KOPT-K1 (cell line): ENCODE data around the gene DSG1.
"Not testable (repeated sequence)": the region's sequence is repeated elsewhere in the genome, so short reads cannot be mapped to it uniquely, and the experiment has no call there.

ENCODE experiments used
- H3K27ac ChIP-seq: fragments of 200-600 bp; sonication (generic); 2 replicates; pipeline ENCODE4 v1.5.1; 2016; ENCODE audit warnings: antibody characterized with exemption, mild to moderate bottlenecking, low read depth, low read length; ENCODE audit not compliant: poor library complexity, severe bottlenecking
- H3K36me3 ChIP-seq: fragments of 200-600 bp; sonication (generic); 2 replicates; pipeline ENCODE4 v1.5.1; 2017; ENCODE audit warnings: antibody characterized with exemption, mild to moderate bottlenecking, low read length, moderate library complexity; ENCODE audit not compliant: insufficient read depth
- H3K9me3 ChIP-seq: fragments of 200-600 bp; sonication (generic); 2 replicates; pipeline ENCODE4 v1.5.1; 2017; ENCODE audit warnings: antibody characterized with exemption, low read length, mild to moderate bottlenecking; ENCODE audit not compliant: insufficient read depth, poor library complexity, severe bottlenecking

Gene DSG1

DNA sequence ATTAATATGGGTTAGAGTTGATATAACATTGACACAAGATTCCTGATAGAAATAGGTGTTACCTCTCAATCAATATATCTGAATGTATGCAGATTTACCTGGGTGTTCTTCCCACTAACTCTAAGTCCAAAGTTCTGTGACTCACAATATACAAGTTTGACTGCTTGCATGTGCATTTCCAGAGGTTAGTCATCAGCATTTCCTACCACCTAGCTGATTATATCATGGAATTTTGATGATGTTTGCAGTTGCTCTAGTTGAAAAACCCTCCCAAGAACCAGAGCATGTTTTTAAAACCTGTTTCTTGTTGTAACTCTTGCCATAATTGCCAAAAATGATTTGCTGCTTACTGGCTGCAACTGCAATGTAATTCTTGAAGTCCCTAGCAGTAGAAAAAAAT, 15.0 kb upstream of the DSG1 start:
- Histone ChIP-seq H3K9me3 (no peaks in the 10 kb centered on the region), H3K27ac (no peak overlapping the region), H3K36me3 (no peaks in the 10 kb centered on the region)

- Histone ChIP-seq H3K27ac (no peak overlapping the region), H3K9me3 (no peaks in the 10 kb centered on the region), H3K36me3 (no peaks in the 10 kb centered on the region)
Observed at GRCh38 chr18:31303771-31304170, 14.2 kb upstream of the DSG1 start.

DNA sequence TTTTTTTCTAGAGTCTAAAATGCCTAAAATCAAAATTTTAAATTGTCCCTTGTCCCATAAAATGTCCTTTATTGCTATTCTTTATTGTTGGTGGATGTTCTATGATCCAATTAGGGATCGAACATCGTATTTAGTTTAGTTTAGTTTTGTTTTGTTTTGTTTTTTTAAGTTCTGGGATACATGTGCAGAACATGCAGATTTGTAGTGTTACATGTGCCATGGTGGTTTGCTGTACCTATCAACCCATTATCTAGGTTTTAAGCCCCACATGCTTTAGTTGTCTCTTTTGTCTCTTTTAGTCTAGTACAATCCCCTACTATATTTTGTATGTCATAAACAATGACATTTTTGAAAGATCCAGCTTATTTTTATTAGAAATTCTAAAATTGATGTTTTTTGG, 8.8 kb upstream of the DSG1 start:
- Histone ChIP-seq H3K27ac (no peak overlapping the region), H3K36me3 (no peaks in the 10 kb centered on the region), H3K9me3 (no peaks in the 10 kb centered on the region)

- H3K27ac ChIP-seq, result no peak overlapping the region
- H3K36me3 ChIP-seq, result no peaks in the 10 kb centered on the region
Observed at GRCh38 chr18:31316974-31317373, 986 bp upstream of the DSG1 start.

DNA sequence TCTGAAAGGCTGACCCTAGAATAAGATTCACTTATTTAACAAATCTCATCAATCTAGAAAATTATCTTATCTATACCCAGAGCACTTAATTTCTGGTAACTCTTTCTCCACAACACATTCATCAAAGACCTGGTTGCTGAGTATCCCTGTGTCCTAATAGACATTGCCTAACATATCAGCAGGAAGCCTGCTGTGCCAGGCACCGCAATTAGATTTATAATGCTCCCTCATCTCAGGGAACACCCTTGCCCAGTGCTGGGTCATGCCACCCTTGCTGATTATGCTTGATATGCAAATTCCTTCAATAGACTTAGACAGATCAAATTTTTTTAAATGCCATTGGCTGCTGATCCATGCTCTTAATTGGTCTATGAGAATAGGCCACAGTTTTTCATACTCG, 3.8 kb downstream of the DSG1 start:
- Histone ChIP-seq H3K27ac (no peak overlapping the region), H3K9me3 (no peaks in the 10 kb centered on the region), H3K36me3 (no peaks in the 10 kb centered on the region)

More at GRCh38 chr18:31316974-31317373, 986 bp upstream of the DSG1 start:
- H3K9me3 ChIP-seq, result no peaks in the 10 kb centered on the region

- H3K36me3 ChIP-seq, result no peaks in the 10 kb centered on the region
- H3K27ac ChIP-seq, result no peak overlapping the region
- H3K9me3 ChIP-seq, result no peaks in the 10 kb centered on the region
Observed at GRCh38 chr18:31325051-31325450, 7.1 kb downstream of the DSG1 start.

GRCh38 chr18:31329787-31330438, 12.0 kb downstream of the DSG1 start:
- Histone ChIP-seq H3K9me3 (no peaks in the 10 kb centered on the region), H3K36me3 (no peaks in the 10 kb centered on the region)

GRCh38 chr18:31343454-31343853, 25.5 kb downstream of the DSG1 start:
- no peaks in the 10 kb centered on the region for H3K36me3 ChIP-seq
- H3K9me3 ChIP-seq, result no peaks in the 10 kb centered on the region
- H3K27ac ChIP-seq, result no peak overlapping the region

More at GRCh38 chr18:31329787-31330438, 12.0 kb downstream of the DSG1 start:
- no peak overlapping the region for H3K27ac ChIP-seq

- not testable (repeated sequence) for H3K36me3 ChIP-seq, H3K9me3 ChIP-seq, H3K27ac ChIP-seq
Observed at GRCh38 chr18:31353336-31353735, 35.4 kb downstream of the DSG1 start.

DNA sequence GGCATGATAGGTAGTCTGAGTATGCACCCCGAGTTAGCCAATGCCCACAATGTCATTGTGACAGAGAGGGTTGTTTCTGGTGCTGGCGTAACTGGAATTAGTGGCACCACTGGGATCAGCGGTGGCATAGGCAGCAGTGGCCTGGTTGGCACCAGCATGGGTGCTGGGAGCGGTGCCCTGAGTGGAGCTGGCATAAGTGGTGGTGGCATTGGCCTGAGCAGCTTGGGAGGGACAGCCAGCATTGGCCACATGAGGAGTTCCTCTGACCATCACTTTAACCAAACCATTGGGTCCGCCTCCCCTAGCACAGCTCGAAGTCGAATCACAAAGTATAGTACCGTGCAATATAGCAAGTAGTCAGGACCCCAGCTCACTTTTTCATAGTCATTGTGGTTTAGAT, 37.0 kb downstream of the DSG1 start:
- H3K27ac ChIP-seq, result no peak overlapping the region
- peaks cover 7% of the 10 kb centered on the region for H3K9me3 ChIP-seq
- H3K36me3 ChIP-seq, result no peaks in the 10 kb centered on the region

DNA sequence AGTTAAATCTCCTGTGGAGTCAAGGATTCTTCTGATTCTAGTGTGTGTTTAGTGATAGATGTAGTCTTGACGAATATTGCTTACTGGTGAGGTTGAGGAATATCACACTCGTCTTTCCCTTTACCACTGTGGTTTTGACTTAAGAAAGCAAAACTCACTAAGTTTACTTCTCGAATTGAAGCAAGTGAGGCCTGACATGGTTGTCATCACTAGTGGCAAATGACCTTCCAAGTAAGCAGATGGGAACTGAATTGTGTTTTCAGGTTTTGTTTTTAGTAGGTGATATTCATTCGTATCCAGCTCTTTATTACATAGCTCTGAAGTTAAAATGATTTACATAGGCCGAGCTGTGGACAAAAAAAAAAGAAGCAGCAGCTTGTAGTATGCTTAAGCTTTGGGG, 38.1 kb downstream of the DSG1 start:
- H3K27ac ChIP-seq, result no peak overlapping the region

DNA sequence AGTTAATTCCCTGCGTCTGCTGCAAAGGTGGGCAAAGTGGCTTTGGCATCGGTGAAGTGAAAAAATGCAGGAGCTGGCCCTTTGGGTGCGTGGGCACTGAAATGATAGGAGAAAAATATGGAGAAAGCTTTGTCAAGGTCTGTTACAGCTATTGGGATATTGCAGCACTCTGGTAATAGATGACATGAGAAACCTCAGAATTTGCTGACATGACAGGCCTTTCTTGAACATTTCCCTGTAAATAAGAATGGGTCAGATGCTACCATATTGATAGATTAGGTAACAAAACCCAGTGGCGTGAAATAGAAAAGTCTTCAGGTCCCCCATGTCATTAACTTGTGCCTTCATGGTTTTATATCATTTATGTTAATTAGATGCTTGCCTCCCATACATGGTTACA, 46.2 kb downstream of the DSG1 start:
- Histone ChIP-seq H3K9me3 (no peaks in the 10 kb centered on the region), H3K27ac (no peak overlapping the region), H3K36me3 (no peaks in the 10 kb centered on the region)

More for the DNA sequence above, 38.1 kb downstream of the DSG1 start:
- no peaks in the 10 kb centered on the region for H3K36me3 ChIP-seq
- peaks cover 7% of the 10 kb centered on the region for H3K9me3 ChIP-seq

DNA sequence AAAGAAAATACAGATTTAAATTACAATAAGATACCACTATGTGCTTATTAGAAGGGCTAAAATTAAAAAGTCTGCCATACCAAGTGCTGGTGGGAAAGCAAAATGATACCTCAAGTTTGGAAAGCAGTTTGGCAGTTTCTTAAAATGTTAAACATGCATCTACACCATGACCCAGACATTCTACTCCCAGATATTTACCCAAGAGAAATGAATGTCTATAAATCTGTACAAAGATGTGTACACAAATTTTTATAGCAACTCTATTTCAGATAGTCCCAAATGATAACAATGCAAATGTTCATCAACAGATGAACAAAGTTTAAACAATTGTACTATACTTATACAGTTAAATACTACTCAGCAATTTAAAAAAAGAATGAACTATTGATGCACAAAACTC, 51.5 kb downstream of the DSG1 start:
- Histone ChIP-seq H3K36me3 (no peaks in the 10 kb centered on the region), H3K27ac (no peak overlapping the region), H3K9me3 (no peaks in the 10 kb centered on the region)

DNA sequence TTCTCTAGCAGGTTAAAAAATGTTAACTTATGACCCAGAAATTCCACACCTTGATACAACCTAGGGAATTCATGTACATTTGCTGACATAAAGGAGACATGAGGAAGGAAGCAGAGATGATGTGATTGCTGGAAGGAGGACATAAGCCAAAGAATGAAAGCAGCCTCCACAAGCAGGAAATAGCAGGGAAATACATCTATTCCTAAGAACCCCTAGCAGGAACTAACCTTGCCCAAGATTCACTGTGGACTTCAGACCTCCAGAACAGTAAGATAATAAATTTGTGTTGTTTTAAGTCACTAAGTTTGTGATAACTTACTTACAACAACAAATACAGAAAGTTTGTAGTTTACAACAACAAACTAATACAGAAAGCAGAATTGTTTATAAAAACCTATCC, 54.0 kb downstream of the DSG1 start:
- no peak overlapping the region for H3K27ac ChIP-seq
- no peaks in the 10 kb centered on the region for H3K9me3 ChIP-seq
- no peaks in the 10 kb centered on the region for H3K36me3 ChIP-seq

DNA sequence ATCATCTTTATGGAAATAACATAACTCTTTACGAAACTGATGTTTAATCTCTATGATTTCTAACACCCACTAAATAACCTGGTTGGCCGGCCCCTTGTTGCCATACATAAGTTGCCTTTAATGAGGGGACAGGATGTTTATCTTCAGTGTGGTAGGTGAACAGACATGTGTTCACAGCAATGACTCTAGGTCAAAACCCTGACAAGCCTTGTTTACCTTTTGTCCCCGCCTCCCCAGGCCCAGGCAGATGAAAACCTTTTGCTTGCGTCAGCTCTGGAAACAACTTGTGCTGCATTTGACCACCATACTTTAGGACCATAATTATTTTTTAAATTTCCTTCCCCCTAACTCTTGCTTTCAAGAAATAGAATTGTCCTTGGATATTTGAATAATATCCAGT, 55.7 kb downstream of the DSG1 start:
- H3K9me3 ChIP-seq, result no peaks in the 10 kb centered on the region
- H3K27ac ChIP-seq, result no peak overlapping the region
- H3K36me3 ChIP-seq, result no peaks in the 10 kb centered on the region

- no peaks in the 10 kb centered on the region for H3K36me3 ChIP-seq
- no peak within 1 kb of the TSS for H3K27ac ChIP-seq
- no peaks in the 10 kb centered on the region for H3K9me3 ChIP-seq
Observed at GRCh38 chr18:31376477-31376876, 58.5 kb downstream of the DSG1 start, which contains the start of gene DSG4. Gene DSG4, plus strand, starts transcription at chr18:31376777. Its CDS starts 135 bp downstream, at chr18:31376912.
